ENCODE data around the gene AFAP1L2.

Gene AFAP1L2

DNA sequence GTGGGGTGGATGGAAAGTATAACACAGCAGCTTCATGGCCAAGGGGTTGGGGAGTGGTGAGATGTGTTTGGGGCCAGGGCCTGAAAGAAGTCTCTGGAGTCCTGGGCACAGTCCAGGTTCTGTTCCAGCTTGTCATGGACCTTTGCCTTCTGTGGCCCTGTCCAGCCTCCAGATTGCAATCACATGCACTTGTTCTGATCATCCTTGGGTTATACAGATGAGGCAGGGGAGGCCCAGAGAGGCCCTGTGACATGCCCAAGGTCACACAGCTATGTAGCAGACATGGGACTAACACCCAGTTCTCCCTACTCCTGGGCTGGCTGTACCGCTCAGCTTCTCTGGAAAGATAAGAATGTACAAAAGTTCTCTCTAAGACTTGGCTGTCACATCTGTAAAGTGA is 153.6 kb downstream of the AFAP1L2 start:
- Histone ChIP-seq H3K4me1 (ENCODE audit: control insufficient read depth in 1 of 2, insufficient read depth in 2 of 2, low read length in 2 of 2) (peaks cover 3 to 9% of the 10 kb centered on the region in 2 donors), H3K27ac (ENCODE audit: low read depth, low read length) (no peak overlapping the region), H3K27me3 (ENCODE audit: control insufficient read depth in 1 of 2, insufficient read depth in 2 of 2, low read length in 2 of 2) (no peaks in the 10 kb centered on the region), H3K9ac (ENCODE audit: low read depth in 1 of 2, low read length in 2 of 2) (no peak overlapping the region), H3K36me3 (ENCODE audit: control insufficient read depth in 1 of 2, insufficient read depth in 2 of 2, low read length in 2 of 2) (no peaks in the 10 kb centered on the region), H3K4me3 (ENCODE audit: low read depth in 1 of 2, low read length in 2 of 2) (no peak overlapping the region), H3K9me3 (ENCODE audit: control insufficient read depth in 1 of 2, low read length in 2 of 2) (no peaks in the 10 kb centered on the region)

DNA sequence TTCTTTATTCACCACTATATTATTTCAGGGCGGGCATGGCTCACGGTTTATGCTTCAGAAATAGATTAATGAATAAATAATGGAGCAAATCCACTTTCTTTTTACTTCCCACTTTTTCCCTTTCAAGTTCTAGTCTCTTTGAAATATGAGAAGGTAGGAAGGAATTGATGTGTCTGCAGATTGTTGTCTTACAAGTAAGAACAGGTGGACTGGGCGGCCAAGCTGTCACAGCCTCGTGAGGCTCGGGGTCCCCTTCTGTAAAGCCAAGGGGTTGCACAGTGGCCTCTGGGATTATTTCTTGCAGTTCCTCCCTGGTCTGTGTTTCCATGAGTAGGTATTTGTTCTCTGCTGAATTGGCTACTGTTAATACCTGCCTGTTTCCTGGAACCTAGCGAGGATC is 154.1 kb downstream of the AFAP1L2 start:
- Histone ChIP-seq H3K4me3 (ENCODE audit: low read depth in 1 of 2, low read length in 2 of 2) (no peak overlapping the region), H3K27me3 (ENCODE audit: control insufficient read depth in 1 of 2, insufficient read depth in 2 of 2, low read length in 2 of 2) (no peaks in the 10 kb centered on the region), H3K27ac (ENCODE audit: low read depth, low read length) (no peak overlapping the region), H3K9ac (ENCODE audit: low read depth in 1 of 2, low read length in 2 of 2) (no peak overlapping the region), H3K9me3 (ENCODE audit: control insufficient read depth in 1 of 2, low read length in 2 of 2) (no peaks in the 10 kb centered on the region), H3K4me1 (ENCODE audit: control insufficient read depth in 1 of 2, insufficient read depth in 2 of 2, low read length in 2 of 2) (peaks cover 8 to 14% of the 10 kb centered on the region in 2 donors), H3K36me3 (ENCODE audit: control insufficient read depth in 1 of 2, insufficient read depth in 2 of 2, low read length in 2 of 2) (no peaks in the 10 kb centered on the region)

DNA sequence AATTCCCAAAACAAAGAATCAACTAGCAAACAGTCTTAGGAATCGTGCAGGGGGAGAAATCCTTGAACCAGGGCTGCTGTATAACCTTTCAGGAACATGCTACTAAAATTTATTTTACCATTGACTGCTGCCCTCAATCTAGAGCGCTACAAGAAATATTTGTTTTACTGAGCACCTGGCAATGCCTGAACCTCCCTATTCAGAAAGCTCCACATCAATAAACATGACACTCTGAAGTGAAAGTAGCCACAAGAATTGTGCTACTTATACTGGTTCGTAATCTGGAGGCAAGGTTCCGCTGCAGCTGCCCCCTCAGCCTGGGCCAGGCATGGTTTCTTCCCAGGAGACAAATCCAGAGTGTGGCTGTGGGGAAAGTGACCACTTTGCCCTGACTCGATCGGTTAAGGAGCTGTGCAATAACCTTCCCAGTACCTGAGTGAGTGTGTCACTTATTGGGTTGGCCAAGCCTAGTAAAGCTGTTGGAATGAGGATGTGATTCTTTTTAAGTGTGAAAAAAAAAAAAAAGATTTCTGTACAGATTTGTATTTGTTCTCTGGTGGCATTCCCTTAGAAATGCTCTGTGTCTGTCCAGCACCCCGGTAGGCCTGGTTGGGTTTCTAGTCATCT is 157.5 kb downstream of the AFAP1L2 start:
- H3K9ac ChIP-seq (ENCODE audit: low read depth in 1 of 2, low read length in 2 of 2) = no peak overlapping the region
- peak overlapping the region in 1 of 2 donors; percentile 49 for H3K4me3 ChIP-seq (ENCODE audit: low read depth in 1 of 2, low read length in 2 of 2)
- peaks cover 3 to 4% of the 10 kb centered on the region in 2 donors for H3K27me3 ChIP-seq (ENCODE audit: control insufficient read depth in 1 of 2, insufficient read depth in 2 of 2, low read length in 2 of 2)
- H3K9me3 ChIP-seq (ENCODE audit: control insufficient read depth in 1 of 2, low read length in 2 of 2) = no peaks in the 10 kb centered on the region
- H3K4me1 ChIP-seq (ENCODE audit: control insufficient read depth in 1 of 2, insufficient read depth in 2 of 2, low read length in 2 of 2) = peaks cover 19 to 21% of the 10 kb centered on the region in 2 donors
- no peaks in the 10 kb centered on the region for H3K36me3 ChIP-seq (ENCODE audit: control insufficient read depth in 1 of 2, insufficient read depth in 2 of 2, low read length in 2 of 2)
- no peak overlapping the region for H3K27ac ChIP-seq (ENCODE audit: low read depth, low read length)

DNA sequence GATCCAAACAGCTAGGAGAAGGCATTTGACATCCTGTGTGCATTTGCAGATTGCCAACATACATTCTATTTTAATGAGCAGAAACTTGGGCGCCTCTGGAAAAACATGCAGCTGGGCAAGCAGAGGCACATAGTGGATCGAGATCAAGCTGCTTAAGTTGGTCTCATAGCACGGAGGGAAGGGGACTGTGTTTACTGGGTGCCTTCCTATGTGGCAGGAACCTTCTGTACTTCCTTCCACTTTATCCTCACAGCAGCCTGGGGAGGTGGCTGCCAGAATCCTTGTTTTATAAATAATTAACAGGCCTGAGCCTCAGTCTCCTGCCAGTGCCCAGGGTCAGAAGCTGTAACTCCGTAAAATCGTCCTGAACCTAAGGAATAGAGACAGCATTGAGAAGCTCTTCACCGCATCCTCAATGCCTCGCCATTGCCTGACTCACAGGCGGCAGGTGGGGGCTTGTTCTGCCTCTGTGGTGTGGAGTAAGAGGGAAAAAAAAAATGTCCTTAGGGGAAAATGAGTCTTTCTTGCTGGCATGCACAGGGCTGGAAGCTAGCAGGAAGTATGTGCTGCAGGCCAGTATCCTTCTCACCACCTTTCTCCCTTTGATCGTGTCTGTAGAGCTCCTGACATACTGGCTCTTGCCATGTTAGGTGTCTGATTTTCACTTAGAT is 159.0 kb downstream of the AFAP1L2 start:
- peaks cover 21% of the 10 kb centered on the region in 2 donors for H3K4me1 ChIP-seq (ENCODE audit: control insufficient read depth in 1 of 2, insufficient read depth in 2 of 2, low read length in 2 of 2)
- peak overlapping the region in 1 of 2 donors; percentile 21 for H3K9ac ChIP-seq (ENCODE audit: low read depth in 1 of 2, low read length in 2 of 2)
- peaks cover 3 to 8% of the 10 kb centered on the region in 2 donors for H3K27me3 ChIP-seq (ENCODE audit: control insufficient read depth in 1 of 2, insufficient read depth in 2 of 2, low read length in 2 of 2)
- no peaks in the 10 kb centered on the region for H3K36me3 ChIP-seq (ENCODE audit: control insufficient read depth in 1 of 2, insufficient read depth in 2 of 2, low read length in 2 of 2)
- H3K9me3 ChIP-seq (ENCODE audit: control insufficient read depth in 1 of 2, low read length in 2 of 2) = no peaks in the 10 kb centered on the region
- no peak overlapping the region for H3K27ac ChIP-seq (ENCODE audit: low read depth, low read length)
- H3K4me3 ChIP-seq (ENCODE audit: low read depth in 1 of 2, low read length in 2 of 2) = peak overlapping the region; percentile 19 to 50
